NCI-H2196 treated with DMSO at 0.1 percent for 48 hours (cell line): ENCODE results near the gene TBC1D2.
A peak's percentile ranks its signal among the peaks of the same experiment; 100 is the strongest.

Experiments used
- DNase-seq: peaks from one replicate; lab custom pipeline; 2025; ENCODE audit not compliant: unreplicated experiment; lab: John Stamatoyannopoulos, UW

TBC1D2 gene

DNA sequence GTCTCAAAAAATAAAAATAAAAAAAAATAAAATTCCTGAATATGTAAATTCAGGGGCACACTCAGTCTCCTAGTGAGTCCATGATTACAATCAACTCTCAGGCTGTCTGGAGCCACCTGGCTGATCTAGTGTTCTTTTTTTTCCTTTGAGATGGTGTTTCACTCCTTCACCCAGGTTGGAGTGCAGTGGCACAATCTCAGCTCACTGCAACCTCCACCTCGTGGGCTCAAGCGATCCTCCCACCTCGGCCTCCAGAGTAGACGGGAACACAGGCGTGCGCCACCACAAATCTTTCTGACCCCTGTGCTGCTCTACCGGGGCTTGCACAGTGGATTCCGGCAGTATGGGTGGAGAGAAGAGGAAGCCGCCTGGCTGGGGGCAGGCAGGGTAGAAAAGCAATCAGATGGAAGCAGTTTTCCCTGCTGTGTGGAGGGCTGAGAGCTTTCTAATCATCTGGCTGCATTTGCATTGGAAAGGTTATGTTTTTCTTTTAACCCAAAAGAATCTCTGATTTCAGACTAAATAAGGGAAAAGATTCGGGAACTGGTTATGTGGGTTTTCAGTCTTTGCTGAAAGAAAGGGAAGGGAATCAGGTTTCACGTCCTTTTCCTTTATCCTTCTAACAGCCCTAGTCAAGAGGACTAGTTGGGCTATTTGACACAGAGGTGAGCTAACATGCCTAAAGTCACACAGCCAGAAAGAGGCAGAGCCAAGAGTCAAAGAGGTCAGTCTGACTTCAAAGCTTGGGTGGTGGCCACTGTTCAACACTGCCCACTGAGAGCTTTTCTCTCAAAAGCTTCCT, 36.7 kb downstream of the TBC1D2 start:
- DNase-seq = peak; percentile 33

- DNase-seq = no peak
Observed at GRCh38 chr9:98217255-98217654, 38.2 kb downstream of the TBC1D2 start.

DNA sequence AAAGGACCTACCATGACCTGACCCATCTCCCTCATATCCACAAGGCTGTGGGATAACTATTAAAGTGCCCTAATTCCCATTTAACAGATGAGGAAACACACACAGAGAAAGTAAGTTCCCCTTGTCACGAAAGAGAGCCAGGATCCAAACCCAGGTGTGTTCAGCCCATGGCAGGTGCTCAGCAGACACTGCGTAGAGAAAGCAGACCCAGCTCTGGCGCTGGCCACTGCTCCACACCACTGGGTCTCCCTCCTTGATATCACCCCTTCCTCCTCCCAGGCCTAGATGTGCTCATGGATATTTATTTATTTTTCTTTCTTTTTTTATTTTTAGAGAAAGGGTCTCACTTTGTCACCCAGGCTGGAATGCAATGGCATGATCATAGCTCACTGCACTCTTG, 39.1 kb downstream of the TBC1D2 start:
- no peak for DNase-seq

DNA sequence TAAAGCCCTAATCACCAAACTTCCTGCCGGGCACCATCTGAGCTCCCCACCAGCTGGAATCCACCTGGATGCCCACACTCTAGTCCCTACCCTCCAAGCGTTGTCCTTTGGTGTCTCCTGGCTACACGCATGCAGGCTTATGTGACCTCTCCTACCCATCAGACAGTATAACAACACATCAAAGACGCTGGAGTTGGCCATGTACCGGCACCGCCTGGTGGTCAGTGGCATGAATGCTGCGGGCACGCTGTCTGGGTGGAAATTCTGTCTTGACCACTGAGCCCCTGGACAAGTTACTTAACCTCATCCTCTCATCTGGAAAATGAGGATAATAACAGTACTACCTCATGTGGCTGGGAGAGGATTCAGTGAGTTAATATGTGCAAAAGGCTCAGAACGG, 39.6 kb downstream of the TBC1D2 start:
- no peak for DNase-seq

DNA sequence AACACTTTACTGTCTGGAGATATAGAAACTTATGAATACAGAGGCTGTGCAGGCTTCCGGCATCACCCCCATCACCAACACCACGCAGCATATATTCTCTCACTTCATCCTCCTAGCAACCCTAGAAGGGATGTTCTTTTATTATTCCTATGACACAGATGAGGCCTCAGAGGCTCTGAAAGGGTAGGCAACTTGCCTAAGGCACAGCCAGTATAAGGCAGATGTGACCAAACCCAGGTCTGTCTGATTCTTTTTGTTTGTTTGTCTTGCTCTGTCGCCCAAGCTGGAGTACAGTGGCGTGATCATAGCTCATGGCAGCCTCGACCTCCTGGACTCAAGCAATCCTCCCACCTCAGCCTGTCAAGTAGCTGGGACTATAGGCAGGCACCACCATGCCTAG, 40.2 kb downstream of the TBC1D2 start:
- DNase-seq = no peak

GRCh38 chr9:98214811-98215210, 40.6 kb downstream of the TBC1D2 start:
- DNase-seq = no peak

DNA sequence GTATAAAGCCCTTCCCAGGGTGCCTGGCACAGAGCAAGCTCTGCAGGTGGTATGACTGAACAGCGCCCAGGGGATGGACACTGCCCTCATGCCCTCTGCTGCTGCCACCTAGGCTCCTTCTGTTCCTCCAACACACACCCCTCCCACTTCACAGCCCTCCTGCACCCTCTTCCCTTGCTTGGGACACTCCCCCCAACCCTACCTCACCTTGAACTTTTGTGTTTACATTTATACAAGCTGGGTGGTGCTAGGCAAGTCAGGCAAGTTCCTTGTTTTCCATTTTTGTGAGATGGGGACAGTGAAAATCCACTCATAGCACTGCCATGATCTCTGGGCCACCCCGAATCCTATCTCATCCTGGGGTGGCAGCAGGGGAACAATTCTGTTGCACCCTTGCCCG, 44.2 kb downstream of the TBC1D2 start:
- DNase-seq = no peak

GRCh38 chr9:98210435-98210834, 45.0 kb downstream of the TBC1D2 start:
- no peak for DNase-seq

GRCh38 chr9:98209530-98209929, 45.9 kb downstream of the TBC1D2 start:
- DNase-seq = no peak

DNA sequence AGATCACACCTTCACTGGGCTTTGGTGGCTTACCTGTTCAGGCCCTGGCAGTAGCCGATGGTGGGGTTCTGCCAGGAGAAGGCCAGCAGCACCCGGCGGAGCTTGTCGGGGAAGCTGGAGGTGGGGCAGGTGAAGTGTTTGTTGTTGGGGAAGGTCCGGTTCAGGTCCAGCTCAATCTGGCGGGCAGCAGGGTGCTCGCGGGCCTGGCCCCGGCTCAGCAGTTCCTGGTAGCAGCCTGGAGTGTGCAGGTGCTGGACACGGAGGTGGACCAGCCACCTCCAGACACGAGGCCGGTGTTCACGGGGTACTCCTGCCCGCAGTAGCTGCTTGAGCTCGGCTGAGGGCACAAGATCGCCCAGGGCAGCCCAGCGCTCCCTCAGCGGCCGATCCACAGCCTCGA, 46.8 kb downstream of the TBC1D2 start:
- no peak for DNase-seq

DNA sequence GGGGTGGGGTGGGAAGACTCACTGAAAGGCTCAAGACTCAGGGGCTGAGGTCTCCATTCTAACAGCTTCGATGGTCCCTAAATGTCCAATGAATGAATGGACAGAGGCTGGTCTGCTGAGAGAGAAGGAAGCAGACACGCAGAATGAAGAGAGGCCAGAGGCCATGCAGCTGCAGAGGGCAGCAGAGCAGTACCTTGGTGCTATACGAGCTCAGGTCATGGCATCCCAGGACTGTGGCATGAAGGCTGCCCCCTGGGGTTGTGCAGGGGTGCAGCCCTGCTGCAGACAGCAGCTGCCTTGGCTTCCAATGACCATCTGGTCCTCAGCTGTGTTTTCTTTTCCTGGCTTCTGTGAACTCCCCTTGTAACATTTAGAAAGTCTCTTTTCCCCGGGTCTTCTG, 47.8 kb downstream of the TBC1D2 start:
- no peak for DNase-seq

- no peak for DNase-seq
Observed at GRCh38 chr9:98206754-98207153, 48.7 kb downstream of the TBC1D2 start.

DNA sequence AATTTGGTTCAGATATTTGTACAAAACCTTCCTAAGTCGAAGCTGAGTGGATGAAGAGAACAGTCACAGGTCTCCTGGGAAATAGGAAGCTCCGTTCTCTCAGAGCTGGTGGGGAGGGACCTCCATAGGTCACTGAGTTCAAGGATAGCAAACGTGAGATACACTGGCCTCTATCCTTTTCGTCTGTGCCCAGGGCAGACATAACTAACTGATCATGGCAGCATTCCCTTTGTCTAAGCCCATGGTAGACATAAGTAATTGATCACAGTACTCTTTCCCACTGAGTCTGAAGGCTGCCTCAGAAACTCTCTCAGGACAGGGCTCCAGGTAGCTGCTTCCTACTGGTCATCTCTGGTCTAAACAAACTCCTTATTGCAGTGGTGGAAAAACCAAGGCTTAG, 50.8 kb downstream of the TBC1D2 start:
- no peak for DNase-seq

DNA sequence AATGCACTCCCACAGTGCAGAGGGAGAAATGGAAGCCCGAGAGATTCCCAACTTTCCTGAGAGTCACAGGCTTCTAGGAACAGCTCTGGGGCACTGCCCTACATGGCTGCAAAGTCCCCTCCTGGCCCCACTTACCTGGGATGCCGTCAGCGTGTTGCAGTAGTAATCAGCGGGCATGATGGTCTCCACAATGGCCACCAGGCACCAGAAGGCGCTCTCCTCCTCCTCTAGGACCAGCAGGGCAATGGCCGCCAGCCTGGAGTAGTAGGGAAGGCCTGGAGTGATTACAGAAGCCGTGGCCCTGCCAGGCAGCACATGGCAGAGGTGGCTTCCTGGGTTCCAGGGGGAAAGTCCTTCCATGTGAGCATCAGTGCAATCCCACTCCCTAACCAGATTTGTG, 52.3 kb downstream of the TBC1D2 start:
- DNase-seq = no peak

DNA sequence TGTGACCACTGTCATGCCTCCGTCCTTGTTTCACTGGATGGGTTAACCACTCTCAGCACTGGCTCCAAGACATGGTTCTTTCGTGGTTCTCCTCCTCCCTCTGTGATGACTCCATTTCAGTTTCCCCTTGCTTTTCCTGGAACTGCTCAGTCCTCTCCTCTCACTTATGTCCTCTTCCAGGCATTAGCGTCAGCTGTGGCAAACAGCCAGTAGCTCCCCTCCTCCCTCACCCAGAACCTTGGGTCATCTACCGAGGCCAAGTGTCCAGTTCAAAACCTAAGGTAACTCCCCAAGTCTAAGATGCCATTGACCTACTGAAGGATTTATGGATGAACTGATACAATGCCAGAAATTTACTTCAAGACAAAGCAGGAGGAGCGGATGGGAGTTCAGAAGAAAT, 53.2 kb downstream of the TBC1D2 start:
- no peak for DNase-seq

DNA sequence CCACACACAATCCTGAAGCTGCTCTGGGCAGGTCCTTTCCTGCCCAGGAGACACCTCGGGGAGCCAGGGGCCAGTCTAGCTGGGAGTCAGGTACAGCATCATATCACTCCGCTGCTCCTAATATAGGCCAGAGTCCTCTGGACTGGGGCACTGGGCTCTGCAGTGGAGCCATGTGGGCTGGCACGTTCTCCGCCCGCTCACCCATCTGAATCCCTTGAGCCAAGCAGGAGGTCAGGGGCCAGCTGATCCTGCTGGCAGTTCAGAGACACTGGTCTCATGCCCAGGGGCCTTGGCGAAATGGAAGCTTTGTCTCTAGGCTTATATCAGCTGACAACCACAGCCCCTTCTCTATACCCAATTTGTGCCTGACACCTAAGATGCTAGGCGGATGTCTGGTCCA, 53.7 kb downstream of the TBC1D2 start:
- no peak for DNase-seq

DNA sequence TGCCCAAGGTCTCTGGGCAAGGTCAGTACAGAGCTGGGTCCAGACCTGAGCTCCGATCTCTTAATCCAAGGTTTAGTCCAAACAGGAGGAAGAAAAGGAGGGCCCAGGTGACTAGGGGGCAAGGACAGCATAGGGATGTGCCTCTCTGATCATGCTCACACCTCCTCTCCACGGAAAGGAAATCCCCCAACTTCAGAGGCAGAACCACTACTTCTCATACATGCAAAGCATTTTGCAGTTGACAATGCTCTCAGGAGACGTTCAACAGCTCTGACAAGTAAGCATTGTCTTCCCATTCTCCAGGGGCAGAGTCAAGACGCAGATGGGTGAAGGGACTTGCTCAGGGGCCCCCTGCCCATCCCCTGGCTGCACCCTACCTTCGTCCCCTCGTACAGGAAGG, 54.3 kb downstream of the TBC1D2 start:
- DNase-seq = no peak

GRCh38 chr9:98199388-98200033, 55.9 kb downstream of the TBC1D2 start:
- no peak for DNase-seq

DNA sequence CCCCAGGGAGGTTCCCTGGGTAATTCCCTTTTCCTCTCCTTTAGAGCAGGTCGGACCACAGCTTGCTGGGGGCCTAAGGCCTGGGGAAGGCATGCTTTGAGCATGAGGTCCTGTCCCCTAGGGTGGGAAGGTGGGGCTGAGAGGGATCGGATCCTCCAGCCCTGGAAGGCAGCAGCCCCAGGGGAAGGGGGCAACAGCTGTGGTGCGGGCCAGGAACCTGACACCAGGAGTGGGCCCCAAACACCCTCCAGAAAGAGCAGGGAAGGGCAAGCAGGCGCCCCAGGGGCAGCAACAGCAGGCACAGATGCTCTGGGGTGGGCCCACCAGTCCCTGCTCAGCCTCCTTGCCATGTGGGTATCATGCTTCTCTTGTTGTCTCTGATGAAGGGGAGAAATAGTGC, 59.8 kb downstream of the TBC1D2 start:
- no peak for DNase-seq

- DNase-seq = no peak
Observed at GRCh38 chr9:98193336-98193944, 62.0 kb downstream of the TBC1D2 start.

- DNase-seq = peak; percentile 58
Observed at GRCh38 chr9:98192503-98193335, 62.7 kb downstream of the TBC1D2 start, which contains the start of gene CORO2A. CORO2A (minus strand) TSS chr9:98192637; CDS start chr9:98157660, 34,977 bp downstream.
